ENCODE measurements around the gene SDF4. TPM values are rescaled to one million over a fixed set of nuclear protein-coding genes. Genes with fewer than 3 reads are reported as not detected.

SDF4 gene, protein sequence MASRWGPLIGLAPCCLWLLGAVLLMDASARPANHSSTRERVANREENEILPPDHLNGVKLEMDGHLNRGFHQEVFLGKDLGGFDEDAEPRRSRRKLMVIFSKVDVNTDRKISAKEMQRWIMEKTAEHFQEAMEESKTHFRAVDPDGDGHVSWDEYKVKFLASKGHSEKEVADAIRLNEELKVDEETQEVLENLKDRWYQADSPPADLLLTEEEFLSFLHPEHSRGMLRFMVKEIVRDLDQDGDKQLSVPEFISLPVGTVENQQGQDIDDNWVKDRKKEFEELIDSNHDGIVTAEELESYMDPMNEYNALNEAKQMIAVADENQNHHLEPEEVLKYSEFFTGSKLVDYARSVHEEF
- total RNA-seq (2014; rRNA removed; shearing (Covaris generic)) (214 and 216 TPM in 2 replicates), polyA plus RNA-seq (2016; fragmentation: Nextera tagmentation; extraction: Ambion mirVana) (261 and 269 TPM in 2 replicates)

DNA sequence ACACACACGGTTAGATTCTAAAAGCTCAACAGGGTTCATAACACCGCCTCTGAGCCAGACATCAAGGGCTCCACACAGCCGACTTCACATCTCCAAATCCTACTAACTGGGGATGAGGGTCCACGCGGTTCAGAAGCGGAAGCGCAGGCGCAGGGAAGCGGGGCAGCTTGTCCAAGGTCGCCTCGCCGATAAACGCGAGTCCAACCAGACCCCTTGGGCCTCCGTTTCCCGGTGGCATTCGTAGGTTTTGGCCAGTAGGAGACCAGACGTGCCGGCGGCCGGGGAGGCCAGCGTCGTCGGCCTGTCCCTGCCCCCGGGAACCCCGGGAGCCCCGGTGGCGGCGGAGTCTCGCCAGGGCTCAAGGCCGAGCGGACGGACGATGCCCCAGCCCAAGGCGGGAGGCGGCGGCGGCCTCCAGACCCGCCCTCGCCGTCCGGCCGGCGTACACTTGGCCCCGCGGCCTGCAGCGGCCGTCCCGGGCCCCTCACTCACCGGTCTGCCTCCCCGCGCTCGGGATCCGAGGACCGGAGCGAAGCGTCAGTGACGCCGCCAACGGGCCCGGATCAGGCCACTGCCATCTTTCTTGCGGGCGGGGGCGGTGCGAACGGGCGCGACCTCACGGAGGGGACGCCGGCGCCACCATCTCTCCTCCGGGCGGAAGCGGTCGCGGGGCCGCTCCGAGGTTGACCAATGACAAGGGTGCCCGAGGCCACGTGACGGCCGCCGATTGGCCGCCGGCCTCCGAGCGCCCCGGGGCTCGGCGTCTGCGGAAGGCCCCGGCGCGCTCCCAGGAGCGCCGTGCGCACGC lies at the start of gene SDF4:
SDF4 (minus strand) TSS at position 602 of the 808 bp plus-strand sequence. CDS start 3,229 bp downstream, outside the sequence.
- Histone ChIP-seq H3K9me2 (ENCODE audit: insufficient read depth) (no peaks in the 10 kb centered on the region), H3K4me2 (ENCODE audit: unreplicated experiment) (peak within 1 kb of the TSS; percentile 93), H3K36me3 (ENCODE audit: low read depth) (no peaks in the 10 kb centered on the region; the same call in 1 of the 2 replicates), H4K20me1 (ENCODE audit: insufficient read depth) (no peaks in the 10 kb centered on the region), H3K9me3 (ENCODE audit: low read depth) (no peaks in the 10 kb centered on the region), H3K27me3 (replicated peaks; ENCODE audit: insufficient read depth) (no peaks in the 10 kb centered on the region), H3F3A (ENCODE audit: insufficient read depth) (peaks cover 12% of the 10 kb centered on the region), H3K79me2 (ENCODE audit: insufficient read depth) (peaks cover 71% of the 10 kb centered on the region), H3K27ac (peak within 1 kb of the TSS; percentile 80), H2AFZ (peak within 1 kb of the TSS; percentile 72), H3K9ac (peak within 1 kb of the TSS; percentile 92), H3K4me1 (ENCODE audit: insufficient read depth) (peaks cover 13% of the 10 kb centered on the region), H3K4me3 (peak within 1 kb of the TSS; percentile 96)
- in situ Hi-C loops (cut with MboI), result no loop called here
- WGBS, 2 experiments (ENCODE audit: low coverage in 1 of 2, low lambda C conversion rate in 2 of 2, missing lambda C conversion rate in 2 of 2), result 1 to 2% methylated on average over 58 of the region's 99 CpGs
- no peak for TF ChIP-seq EZH2phosphoT487 (IDR thresholded peaks at IDR 0.05; ENCODE audit: insufficient read depth, low read depth)
- no peak for TF ChIP-seq EZH2 (IDR thresholded peaks at IDR 0.05; ENCODE audit: insufficient read depth, poor library complexity, severe bottlenecking)
- DNase-seq, result peak; percentile 99

DNA sequence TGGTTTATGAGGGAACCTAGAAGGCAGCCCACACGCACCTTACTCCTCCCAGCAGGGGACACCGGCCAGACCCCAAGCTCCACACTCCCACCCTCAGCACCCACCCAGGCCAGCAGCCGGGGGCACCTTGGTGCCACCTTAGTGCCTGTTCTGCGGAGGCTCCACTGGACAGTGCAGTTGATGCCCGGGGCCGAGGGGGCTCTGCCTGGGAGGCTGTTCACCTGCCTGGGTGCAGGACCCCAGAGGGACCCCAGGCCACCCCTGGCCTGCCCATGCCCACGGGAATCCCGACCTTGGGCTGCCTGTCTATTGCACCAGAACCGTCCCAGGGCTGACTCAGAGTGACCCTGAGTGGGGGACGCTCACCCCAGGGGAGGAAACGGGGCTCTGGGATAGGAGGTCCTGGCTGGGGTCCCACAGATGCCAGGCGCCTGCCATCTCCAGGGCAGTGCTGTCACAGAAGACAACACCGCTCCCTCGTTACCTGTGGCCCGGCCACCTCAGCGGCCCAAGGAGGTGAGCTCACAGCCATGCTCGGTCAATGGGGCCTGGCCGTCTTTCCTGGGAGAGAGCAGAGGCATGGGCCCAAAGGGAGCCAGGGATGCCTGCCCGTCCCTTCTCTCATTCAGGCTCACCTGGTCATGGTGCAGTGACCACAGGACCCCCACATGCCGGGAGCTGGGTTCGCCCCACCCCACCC lies 49.1 kb upstream of the SDF4 start:
- TF ChIP-seq EZH2 (IDR thresholded peaks at IDR 0.05; ENCODE audit: insufficient read depth, poor library complexity, severe bottlenecking) (no peak), EZH2phosphoT487 (IDR thresholded peaks at IDR 0.05; ENCODE audit: insufficient read depth, low read depth) (no peak)
- H3K36me3 ChIP-seq (ENCODE audit: low read depth), result no peaks in the 10 kb centered on the region
- 88 to 92% methylated on average over 13 to 21 of the region's 21 CpGs for WGBS, 2 experiments (ENCODE audit: low coverage in 1 of 2, low lambda C conversion rate in 2 of 2, missing lambda C conversion rate in 2 of 2)

DNA sequence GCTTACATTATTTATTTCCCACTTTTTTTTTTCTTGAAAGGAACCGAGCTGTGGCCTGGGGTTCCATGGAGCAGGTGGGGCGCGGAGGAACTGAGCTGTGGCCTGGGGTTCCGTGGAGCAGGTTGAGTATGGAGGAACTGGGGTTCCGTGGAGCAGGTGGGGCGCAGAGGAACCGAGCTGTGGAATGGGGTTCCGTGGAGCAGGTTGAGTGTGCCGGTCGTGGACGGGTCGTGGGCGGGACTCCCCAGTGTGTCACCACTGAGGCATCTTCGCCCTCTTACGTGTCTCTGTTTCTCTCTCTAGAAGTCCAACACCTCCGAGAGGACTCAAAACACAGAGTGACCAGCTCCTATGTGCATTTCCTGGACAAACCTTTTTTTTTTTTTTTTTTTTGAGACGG lies 47.2 kb upstream of the SDF4 start:
- H3K4me1 ChIP-seq (ENCODE audit: insufficient read depth), result no peaks in the 10 kb centered on the region
- no peak for DNase-seq

More for the DNA sequence above, 49.1 kb upstream of the SDF4 start:
- in situ Hi-C loops (cut with MboI), result no loop called here
- no peak overlapping the region for H3K4me3 ChIP-seq
- H3K9me3 ChIP-seq (ENCODE audit: low read depth), result no peaks in the 10 kb centered on the region
- no peaks in the 10 kb centered on the region for H4K20me1 ChIP-seq (ENCODE audit: insufficient read depth)
- no peaks in the 10 kb centered on the region for H3K9me2 ChIP-seq (ENCODE audit: insufficient read depth)
- no peaks in the 10 kb centered on the region for H3F3A ChIP-seq (ENCODE audit: insufficient read depth)
- H3K9ac ChIP-seq, result no peak overlapping the region
- H3K27ac ChIP-seq, result no peak overlapping the region
- no peaks in the 10 kb centered on the region for H3K4me1 ChIP-seq (ENCODE audit: insufficient read depth)
- no peak for DNase-seq
- H3K4me2 ChIP-seq (ENCODE audit: unreplicated experiment), result no peak overlapping the region
- no peak overlapping the region for H2AFZ ChIP-seq
- no peaks in the 10 kb centered on the region for H3K79me2 ChIP-seq (ENCODE audit: insufficient read depth)
- no peaks in the 10 kb centered on the region for H3K27me3 ChIP-seq (replicated peaks; ENCODE audit: insufficient read depth)

DNA sequence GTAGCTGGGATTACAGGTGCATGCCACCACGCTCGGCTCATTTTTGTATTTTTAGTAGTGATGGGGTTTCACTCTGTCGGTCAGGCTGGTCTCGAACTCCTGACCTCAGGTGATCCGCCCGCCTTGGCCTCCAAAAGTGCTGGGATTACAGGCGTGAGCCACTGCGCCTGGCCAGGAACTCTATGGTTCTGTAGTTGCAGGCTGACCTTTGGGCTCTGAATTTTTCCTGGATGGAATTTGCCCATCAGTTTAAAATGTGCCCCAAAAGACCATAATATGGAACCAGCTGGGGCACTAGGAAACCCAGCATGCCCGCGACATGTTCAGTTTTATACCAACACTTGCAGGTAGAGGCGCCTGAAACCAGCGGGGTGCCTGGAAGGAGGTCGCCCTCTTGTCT lies 46.8 kb upstream of the SDF4 start:
- Histone ChIP-seq H3K9ac (no peak overlapping the region), H3K4me2 (ENCODE audit: unreplicated experiment) (no peak overlapping the region), H3K27ac (no peak overlapping the region), H3K36me3 (ENCODE audit: low read depth) (no peaks in the 10 kb centered on the region), H3K4me3 (no peak overlapping the region), H3K4me1 (ENCODE audit: insufficient read depth) (no peaks in the 10 kb centered on the region), H4K20me1 (ENCODE audit: insufficient read depth) (no peaks in the 10 kb centered on the region), H2AFZ (no peak overlapping the region), H3F3A (ENCODE audit: insufficient read depth) (no peaks in the 10 kb centered on the region), H3K9me2 (ENCODE audit: insufficient read depth) (no peaks in the 10 kb centered on the region), H3K27me3 (replicated peaks; ENCODE audit: insufficient read depth) (no peaks in the 10 kb centered on the region), H3K79me2 (ENCODE audit: insufficient read depth) (no peaks in the 10 kb centered on the region), H3K9me3 (ENCODE audit: low read depth) (no peaks in the 10 kb centered on the region)
- in situ Hi-C loops (cut with MboI), result no loop called here
- no peak for DNase-seq
- WGBS, 2 experiments (ENCODE audit: low coverage in 1 of 2, low lambda C conversion rate in 2 of 2, missing lambda C conversion rate in 2 of 2), result 96 to 98% methylated on average over 13 of the region's 13 CpGs
- TF ChIP-seq EZH2phosphoT487 (IDR thresholded peaks at IDR 0.05; ENCODE audit: insufficient read depth, low read depth) (no peak), EZH2 (IDR thresholded peaks at IDR 0.05; ENCODE audit: insufficient read depth, poor library complexity, severe bottlenecking) (no peak)

More for the DNA sequence above, 47.2 kb upstream of the SDF4 start:
- 96 to 97% methylated on average over 17 of the region's 17 CpGs for WGBS, 2 experiments (ENCODE audit: low coverage in 1 of 2, low lambda C conversion rate in 2 of 2, missing lambda C conversion rate in 2 of 2)
- TF ChIP-seq EZH2 (IDR thresholded peaks at IDR 0.05; ENCODE audit: insufficient read depth, poor library complexity, severe bottlenecking) (no peak), EZH2phosphoT487 (IDR thresholded peaks at IDR 0.05; ENCODE audit: insufficient read depth, low read depth) (no peak)
- H3K27me3 ChIP-seq (replicated peaks; ENCODE audit: insufficient read depth), result no peaks in the 10 kb centered on the region
- no peak overlapping the region for H3K27ac ChIP-seq
- in situ Hi-C loops (cut with MboI), result no loop called here
- no peaks in the 10 kb centered on the region for H3K9me3 ChIP-seq (ENCODE audit: low read depth)
- H3K9me2 ChIP-seq (ENCODE audit: insufficient read depth), result no peaks in the 10 kb centered on the region
- H3K4me2 ChIP-seq (ENCODE audit: unreplicated experiment), result no peak overlapping the region
- no peak overlapping the region for H3K9ac ChIP-seq
- no peaks in the 10 kb centered on the region for H3K36me3 ChIP-seq (ENCODE audit: low read depth)
- H2AFZ ChIP-seq, result no peak overlapping the region
- no peaks in the 10 kb centered on the region for H3K79me2 ChIP-seq (ENCODE audit: insufficient read depth)
- H3K4me3 ChIP-seq, result no peak overlapping the region
- H3F3A ChIP-seq (ENCODE audit: insufficient read depth), result no peaks in the 10 kb centered on the region
- H4K20me1 ChIP-seq (ENCODE audit: insufficient read depth), result no peaks in the 10 kb centered on the region

Data from GM23248 (cell line).